HG03432 (cell line): ENCODE measurements around the gene MCU.
"Not testable (repeated sequence)": the region's sequence is repeated elsewhere in the genome, so short reads cannot be mapped to it uniquely, and the experiment has no call there.

ENCODE experiments used
- ATAC-seq: cut with Tn5 transposase; IDR thresholded peaks from one replicate; pipeline ENCODE4 v1.9.1; 2021; ENCODE audit warnings: mild to moderate bottlenecking, moderate library complexity; ENCODE audit not compliant: unreplicated experiment

MCU gene

DNA sequence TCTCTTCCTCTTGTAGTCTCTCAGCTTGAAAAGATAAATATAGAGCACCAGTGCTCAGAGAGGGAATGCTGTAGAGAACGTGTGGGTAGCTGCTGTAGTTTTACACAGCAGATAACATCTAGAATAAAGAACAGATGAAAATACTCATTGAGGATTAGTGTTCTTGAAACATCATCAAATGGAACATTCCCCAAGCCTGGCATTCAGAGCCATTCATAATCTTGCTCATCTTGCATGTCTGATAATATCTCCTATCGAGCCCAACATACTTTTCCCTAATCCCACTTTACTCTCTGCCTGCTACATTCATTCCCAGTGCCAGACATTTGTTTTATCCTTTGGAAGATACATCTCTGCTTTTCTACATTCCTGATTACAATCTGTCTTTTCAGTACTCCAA lies 35.2 kb downstream of the MCU start:
- no peak for ATAC-seq

DNA sequence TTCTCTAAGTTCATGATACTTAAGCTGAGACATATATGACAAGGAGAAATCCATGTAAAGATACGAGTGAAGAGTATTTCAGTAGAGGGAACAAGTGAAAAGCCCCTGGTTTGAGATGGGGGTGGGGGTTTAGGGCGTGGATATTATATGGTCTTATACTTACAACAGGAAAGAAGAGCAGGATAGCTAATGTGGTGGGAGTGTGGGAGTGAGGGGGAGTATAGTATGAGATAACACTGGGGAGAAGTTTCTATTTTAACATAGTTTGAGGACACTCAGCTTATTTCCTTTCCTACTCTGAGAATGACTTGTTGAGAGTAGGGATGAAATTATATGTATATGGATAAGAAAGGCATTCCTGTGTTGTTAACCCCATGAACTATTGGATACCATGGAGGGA lies 36.5 kb downstream of the MCU start:
- no peak for ATAC-seq

DNA sequence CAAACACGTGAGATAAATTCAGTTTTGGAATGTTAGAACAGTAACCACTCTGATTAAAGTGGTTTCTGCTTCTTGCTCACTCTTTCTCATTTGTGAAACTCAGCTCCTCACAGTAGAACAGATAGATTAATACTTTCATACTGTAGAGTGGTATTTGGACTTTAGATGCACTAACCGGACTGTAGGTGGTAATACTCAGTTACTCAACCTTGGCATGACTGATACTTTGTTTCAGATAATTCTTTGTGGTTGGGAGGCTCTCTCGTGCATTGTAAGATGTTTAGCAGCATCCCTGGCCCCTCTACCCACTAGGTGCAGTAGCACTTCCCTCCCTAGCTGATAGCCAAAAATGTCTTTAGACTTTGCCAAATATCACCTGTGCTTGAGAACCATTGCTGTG lies 37.6 kb downstream of the MCU start:
- peak; percentile 79 for ATAC-seq

DNA sequence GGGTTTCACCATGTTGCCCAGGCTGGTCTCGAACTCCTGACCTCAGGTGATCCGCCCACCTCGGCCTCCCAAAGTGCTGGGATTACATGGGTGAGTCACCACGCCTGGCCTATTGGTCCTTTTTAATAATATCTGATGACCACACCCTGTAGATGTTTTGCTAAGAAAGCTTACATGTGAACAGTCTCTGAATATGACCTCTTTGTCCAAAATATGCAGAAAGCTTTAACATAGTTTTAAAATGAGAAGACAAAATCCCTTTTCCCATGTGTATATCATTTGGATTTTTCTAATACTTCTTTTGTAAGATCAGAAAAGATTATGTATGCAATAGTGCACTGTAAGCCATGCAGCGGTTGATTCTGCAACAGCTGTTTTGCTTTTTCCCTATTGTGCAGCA lies 38.5 kb downstream of the MCU start:
- no peak for ATAC-seq

DNA sequence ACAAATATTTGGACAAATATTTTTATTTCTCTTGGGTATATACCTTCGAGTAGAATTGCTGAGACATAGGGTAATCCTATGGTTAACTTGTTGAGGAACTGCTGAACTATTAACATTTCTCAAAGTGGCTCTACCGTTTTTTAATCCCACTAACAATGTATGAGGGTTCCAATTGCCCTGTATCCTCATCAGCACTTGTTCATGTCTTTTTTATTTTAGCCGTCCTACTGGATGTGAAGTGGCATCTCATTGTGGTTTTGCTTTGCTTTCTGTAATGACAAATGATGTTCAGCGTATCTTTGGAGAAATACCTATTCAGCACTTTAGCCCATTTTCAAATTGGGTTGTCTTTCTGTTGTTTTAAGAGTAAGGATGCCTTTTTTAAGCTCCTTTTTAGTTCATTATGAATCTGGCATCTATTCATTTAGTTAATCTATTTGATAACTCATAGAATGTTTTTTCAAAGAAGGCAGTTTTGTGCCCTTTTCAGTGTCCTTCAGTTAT lies 40.0 kb downstream of the MCU start:
- ATAC-seq = no peak

DNA sequence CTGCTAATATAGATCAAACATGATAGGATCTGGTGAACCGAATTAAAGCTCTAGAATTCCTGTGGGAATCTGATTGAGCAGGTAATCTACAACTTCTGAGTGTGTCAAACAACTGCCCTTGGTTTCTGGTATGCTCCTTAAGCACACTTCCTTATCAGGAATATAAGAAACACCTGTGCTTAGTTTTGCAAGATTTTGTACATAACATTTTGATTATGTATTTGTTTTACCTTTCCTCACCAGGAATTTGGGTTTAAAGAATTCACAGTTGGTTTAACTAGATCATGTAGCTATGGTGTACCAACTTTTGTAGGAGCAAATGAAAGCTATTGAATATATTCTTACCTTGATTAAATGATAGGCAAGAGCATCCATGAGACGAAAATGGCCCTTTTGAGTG lies 40.6 kb downstream of the MCU start:
- ATAC-seq = no peak

DNA sequence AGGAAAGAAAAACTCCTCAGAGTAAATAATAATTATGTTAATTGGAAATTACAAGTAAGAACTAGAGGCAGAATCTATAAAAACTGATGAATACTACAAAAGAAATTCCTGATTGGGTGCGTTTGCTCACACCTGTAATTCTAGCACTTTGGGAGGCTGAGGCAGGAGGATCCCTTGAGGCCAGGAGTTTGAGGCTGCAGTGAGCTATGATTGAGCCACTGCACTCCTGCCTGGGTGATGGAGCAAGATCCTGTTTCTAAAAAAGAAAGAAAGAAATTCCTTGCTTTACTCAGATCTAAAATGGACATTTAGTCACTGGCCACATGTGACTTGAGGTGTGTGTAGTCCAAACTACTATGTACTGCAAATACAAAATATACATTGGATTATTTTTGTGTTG lies 42.0 kb downstream of the MCU start:
- ATAC-seq = no peak

DNA sequence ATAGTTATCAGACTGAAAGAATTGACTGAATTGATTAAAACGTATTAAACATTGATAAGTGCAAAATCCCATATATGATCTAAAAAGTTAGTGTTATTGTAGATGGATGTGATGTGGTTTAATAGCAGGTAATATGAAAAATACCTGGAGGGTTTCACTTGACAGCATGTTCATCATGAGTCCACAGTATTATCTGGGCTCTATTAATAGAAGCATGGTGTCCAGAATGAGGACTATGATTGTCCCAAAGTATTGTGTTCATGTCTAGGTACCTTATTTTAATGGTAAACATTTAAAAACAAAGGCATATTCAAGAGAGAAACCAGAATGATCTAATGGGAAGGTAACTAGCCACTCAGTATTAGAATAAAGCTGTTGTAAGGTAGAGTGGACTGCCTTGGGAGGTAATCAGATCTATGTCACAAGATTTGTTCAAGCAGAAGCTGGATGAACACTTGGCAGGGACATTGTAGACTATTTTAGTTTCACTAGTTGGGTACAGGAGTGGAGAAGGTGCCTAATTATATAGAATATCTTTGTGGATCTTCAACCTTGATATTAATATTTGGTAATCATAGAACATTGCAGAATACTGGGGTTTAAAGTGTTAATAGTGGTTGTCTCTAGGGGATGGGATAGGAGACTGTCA lies 43.5 kb downstream of the MCU start:
- ATAC-seq = no peak

DNA sequence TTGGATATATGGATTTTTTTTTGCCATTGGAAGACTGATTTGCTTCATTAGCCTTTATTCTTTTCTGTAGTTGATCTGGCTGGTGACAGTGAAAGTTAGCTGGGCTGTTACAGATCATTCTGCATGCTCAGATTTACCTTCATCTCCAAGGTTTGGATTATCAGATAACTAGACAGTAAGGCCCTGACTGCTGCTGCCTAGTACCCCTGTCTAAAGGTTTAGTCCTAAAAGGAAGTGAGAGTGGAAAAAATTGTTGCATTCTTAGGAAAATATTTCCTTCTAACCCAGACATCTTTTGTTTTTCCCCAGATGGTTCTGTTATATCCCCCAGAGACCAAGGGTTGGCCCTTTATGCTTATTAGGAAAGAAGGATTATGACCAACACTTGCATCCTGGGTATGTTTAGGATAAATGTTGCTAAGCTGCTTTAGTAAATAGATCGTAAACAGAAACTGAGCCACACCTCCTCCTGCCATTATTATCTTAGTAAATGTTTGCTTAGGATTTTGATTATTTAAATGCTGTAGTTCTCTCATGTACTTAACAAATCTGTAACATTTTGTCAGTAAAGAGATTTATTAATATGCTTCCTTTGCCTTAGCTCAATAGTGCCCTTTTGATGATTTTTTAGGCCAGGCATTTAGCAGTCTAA lies 44.4 kb downstream of the MCU start:
- ATAC-seq = no peak

DNA sequence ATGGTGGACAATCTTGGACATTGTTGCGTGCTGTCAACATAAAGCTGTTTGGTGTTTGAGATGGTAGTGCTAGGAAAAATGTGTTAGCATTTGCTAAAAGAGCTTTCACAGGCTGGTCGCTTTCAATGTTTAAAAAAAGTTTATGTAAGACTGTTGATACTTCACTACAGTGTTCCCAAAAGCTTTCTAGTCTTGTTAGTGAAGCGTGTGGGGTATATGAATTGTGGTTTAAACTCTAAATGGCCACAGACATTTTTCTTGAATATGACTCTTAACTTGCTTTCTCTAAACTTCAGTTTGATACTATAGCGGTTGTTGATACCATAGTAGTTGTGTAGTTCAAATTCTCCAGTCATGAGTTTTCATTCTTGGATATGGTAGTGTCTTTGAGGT lies 44.9 kb downstream of the MCU start:
- ATAC-seq = no peak

DNA sequence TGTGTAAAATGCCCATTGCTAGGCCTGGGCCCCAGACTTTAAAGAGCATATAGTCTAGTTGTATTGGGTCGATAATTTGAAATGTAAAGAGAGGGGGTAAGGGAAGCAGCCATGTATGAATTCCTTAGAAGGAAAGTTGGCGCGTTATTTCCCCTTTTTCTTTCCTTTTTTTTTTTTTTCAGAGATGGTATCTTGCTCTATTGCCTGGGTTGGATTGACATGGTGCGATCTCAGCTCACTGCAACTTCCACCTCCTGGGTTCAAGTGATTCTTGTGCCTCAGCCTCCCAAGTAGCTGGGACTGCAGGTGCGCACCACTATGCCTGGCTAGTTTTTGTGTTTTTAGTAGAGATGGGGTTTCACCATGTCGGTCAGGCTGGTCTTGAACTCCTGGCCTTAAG lies 45.4 kb downstream of the MCU start:
- not testable (repeated sequence) for ATAC-seq

DNA sequence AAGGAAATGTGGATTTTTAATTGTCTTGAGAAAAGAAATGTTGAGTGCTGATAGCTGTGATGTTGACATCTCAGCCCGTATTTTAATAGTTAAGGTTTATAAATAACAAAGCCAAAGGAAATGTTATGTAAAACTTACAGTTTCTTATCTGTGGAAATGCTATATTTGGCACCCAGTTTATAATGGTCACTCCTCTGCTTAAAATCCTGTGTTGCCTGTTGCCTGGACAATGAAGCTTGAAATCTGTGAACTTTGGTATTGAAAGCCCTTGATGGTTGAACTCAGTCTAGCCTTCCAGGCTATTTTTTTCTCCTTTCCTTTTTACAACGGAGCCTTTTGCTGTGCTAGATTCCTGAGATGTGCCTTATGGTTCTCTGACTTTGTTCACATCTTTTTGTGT lies 46.5 kb downstream of the MCU start:
- ATAC-seq = no peak

DNA sequence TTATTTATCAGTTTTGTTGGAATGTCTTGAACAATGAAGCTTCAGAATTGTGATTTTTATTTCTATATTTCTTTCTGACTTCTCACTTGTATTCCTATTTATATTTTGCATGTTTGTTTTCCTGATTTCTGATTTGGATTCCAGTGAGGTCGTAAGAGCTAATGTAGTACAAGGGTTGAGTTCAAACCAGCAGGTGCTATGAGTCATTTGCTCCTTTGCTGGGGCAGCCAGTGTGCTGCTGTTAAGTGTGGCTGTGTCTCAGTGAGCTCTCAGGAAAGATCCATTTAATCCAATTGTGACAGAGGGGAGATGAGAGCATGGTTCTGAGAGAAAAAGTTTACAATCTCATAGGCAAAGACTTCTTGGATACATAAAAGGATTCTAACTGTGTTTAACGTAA lies 48.6 kb downstream of the MCU start:
- no peak for ATAC-seq

DNA sequence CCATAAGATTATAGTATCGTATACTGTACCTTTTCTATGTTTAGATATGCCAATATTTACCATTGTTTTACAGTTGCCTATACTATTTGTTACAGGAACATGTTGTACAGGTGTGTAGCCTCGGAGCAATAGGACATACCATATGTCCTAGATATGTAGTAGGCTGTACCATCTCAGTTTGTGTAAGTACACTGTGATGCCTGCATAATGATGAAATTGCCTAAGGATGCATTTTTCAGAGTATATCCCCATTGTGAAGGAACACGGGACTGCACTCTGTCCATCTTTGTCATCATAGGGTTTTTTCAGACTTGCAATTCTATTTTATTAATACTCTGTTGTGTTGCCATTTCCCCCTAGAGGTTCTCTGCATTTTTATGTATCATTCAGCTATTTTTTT lies 50.1 kb downstream of the MCU start:
- no peak for ATAC-seq

DNA sequence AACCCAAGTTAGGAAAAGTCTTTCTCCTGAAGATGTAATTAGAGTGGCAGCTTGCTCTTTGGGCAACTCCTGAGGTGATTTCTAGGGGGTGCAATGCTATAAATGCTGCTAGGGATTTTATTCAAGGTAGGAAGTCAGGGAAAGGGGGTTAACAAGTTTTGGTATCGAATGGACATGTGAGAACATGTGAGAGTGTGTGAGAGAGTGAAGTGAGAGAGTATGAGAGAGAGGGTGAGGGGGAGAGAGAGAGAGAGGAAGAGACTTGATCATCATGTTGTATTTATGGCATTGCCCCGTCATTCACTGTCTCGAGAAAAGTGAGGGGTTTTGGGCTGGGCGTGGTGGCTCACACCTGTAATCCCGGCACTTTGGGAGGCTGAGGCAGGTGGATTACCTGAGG lies 50.9 kb downstream of the MCU start:
- ATAC-seq = no peak

DNA sequence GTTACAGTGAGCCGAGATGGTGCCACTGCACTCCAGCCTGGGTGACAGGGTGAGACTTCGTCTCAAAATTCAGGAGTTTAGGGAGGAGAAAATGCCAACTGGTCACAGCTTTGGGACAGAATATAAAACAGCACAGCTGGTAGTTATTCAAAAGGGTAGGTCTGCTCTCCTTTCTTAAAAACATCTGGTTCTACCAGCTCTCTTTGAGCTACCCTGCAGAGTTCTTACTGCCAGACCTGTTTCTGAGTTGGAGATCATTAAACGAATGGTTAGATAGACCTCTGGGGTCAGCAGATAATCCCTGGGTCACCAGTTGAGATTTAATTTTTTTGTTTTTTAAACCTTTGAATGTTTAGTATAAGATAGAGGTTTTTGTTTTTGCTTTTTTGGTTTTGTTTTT lies 52.6 kb downstream of the MCU start:
- no peak for ATAC-seq

DNA sequence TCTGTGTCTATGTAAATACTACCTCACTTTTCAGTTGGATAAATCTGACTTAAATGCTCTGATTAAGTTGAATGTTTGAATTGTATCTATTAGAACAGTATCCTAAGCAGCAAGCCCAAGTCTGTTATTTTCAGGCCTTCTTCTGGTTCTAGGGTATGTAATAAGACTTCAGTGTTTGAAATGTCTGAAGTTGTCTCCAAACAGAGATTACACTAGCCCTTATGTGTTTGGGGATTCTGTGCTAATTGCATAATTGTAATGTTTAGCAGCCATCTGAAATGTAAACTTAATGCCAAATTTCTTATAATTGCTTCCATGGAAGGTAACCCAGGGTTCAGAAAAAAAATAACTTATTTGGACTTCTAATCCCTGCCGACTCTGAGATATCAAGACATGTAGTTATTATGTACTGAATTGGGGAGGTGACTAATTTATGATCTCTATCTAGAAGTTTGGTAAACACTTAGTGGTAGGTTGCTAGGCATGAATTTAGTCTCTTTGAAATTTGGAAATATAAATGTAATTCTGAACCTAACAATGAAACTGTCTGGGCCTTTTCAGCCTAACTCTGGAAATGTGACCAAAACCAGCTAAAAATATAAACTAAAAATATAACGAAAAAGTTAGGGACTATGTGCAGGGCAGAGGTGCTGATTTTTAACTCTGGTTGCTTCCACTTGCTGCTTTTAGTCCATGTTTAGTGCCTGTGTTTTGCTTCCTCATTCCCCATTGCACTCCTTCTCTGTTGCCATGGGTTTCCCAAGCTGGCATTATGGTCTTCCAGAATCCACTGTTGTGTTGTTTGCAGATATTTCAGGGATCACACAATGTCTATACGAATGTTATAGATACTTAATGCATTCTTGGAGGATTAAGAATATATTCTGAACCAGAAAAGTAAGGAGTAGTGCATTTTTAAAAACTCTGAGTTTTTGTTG lies 54.8 kb downstream of the MCU start:
- no peak for ATAC-seq

DNA sequence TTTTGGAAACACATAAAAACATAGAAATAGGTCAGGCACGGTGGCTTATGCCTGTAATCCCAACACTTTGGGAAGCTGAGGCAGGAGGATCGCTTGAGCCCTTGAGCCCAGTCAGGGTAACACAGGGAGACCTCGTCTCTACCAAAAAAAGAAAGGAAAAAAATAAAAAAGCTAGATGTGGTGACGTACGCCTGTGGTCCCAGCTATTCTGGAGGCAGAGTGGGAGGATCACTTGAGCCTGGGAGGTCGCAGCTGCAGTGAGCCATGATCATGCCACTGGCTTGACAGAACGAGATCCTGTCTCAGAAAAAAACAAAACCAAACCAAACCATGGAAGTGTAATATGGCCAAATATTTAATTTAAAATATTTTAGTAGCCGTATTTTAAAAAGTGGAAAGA lies 55.6 kb downstream of the MCU start:
- no peak for ATAC-seq

DNA sequence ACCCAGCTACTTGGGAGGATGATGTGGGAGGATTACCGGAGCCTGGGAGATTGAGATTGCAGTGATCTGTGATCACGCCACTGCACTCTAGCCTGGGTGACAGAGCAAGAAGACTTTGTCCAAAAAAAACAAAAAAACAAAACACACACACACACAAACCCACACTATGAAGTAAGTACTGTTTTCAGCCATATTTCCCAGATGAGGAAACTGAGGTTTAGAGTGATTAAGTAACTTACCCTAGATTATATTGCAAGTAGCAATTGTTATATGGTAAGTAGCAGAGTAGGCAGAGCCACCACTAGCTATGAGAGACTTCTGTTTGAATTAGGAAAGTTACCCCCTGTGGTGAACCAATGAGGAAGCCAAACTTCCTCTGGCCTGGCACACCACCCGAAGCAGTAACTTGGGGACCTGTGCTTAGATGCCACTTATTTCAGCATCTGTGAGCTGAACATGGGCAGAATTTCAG lies 61.9 kb downstream of the MCU start:
- no peak for ATAC-seq

DNA sequence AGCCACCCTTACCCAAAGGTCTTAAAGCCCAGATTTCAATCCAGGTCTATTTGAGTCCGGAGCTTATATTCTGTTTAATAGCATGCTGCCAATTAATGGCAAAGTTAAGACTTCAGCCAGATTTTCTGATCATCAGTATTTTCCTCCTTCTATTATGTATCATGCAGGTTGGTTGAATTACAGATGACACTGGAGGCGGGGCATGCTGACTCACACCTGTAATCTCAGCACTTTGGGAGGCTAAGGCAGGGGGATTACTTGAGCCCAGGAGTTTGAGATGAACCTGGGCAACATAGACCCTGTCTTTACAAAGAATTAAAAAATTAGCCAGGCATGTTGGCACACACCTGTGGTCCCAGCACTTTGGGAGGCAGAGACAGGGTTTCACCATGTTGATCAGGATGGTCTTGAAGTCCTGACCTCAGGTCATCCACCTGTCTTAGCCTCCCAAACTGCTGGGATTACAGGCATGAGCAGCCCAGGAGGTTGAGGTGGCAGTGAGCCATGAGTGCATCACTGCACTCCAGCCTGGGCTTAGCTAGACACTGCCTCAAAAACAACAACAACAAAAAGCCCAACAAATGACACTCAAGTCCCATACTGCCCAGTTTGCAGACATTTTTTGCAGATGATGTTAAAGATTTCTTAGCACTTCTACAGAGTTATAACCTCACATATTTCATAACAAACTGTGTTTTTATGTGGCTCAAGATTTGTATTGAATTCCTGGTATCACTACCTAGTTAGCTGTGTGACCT lies 62.5 kb downstream of the MCU start:
- no peak for ATAC-seq
